IPS-18c (cell line): ENCODE data around the gene DYRK2.

ENCODE experiments used
- H3K4me3 ChIP-seq: 2 replicates; pipeline ENCODE4 v1.7.0; 2013; ENCODE audit warnings: low read depth, mild to moderate bottlenecking, low read length, moderate library complexity; ENCODE audit not compliant: insufficient read depth
- H3K9me3 ChIP-seq: one replicate; pipeline ENCODE4 v1.6.1; 2013; ENCODE audit warnings: mild to moderate bottlenecking, low read length, moderate library complexity; ENCODE audit not compliant: control insufficient read depth, insufficient read depth

Gene DYRK2

DNA sequence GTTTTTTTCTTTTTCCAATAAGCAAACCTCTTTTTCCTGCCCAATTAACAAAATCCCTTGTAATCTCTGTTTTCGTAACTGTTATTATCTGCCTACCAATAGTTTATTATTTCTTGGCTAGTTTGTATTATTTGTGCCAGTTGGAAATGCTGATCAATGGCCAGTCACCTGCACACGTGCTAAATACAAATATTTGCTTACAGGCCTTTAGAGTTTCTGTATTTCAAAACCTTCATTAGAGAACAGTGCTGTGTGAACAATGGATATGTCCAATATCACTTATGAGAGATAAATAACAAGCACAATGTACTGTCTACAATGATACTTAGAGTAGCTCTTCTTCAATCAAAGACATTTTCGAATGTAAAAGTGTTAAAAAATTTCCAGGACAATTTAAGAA lies 10.8 kb upstream of the DYRK2 start:
- H3K9me3 ChIP-seq: no peaks in the 10 kb centered on the region
- no peak overlapping the region for H3K4me3 ChIP-seq

GRCh38 chr12:67638694-67639093 lies 9.9 kb upstream of the DYRK2 start:
- Histone ChIP-seq H3K4me3 (no peak overlapping the region), H3K9me3 (no peaks in the 10 kb centered on the region)

GRCh38 chr12:67640863-67641262 lies 7.7 kb upstream of the DYRK2 start:
- Histone ChIP-seq H3K4me3 (no peak overlapping the region), H3K9me3 (no peaks in the 10 kb centered on the region)

DNA sequence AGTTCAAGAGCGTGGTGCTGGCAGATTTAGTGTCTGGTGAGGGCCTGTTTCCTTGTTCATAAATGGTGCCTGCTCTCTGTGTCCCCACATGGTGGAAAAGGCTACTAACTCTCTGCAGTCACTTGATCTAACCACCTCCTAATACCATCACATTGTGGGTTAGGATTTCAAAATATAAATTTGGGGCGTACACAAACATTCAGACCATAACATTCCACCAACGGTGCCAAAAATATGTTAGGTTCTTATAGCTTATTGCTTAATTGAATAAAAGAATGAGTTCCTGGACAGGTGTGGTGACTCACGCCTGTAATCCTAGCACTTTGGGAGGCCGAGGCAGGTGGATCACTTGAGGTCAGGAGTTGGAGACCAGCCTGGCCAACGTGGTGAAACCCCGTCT lies 3.4 kb upstream of the DYRK2 start:
- Histone ChIP-seq H3K4me3 (no peak overlapping the region), H3K9me3 (no peaks in the 10 kb centered on the region)

DNA sequence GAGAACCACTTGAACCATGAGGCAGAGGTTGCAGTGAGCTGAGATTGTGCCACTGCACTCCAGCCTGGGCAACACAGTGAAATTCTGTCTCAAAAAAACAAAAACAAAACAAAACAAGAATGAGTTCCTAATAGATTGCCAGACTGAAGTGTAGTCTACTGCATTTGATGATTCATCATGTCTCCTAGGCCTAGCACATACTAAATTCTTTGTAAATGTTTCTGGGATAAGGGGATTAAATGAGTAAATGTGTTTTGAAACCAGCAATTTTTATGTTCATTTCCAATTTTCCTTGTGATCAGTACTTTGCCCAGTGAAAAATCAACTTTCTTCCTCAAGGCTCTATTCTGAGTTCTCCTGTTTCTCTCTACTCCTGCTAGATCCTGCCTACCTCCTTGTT lies 2.9 kb upstream of the DYRK2 start:
- H3K9me3 ChIP-seq: no peaks in the 10 kb centered on the region
- H3K4me3 ChIP-seq: no peak overlapping the region

GRCh38 chr12:67646775-67647174 lies 1.8 kb upstream of the DYRK2 start:
- Histone ChIP-seq H3K9me3 (no peaks in the 10 kb centered on the region), H3K4me3 (no peak overlapping the region)

DNA sequence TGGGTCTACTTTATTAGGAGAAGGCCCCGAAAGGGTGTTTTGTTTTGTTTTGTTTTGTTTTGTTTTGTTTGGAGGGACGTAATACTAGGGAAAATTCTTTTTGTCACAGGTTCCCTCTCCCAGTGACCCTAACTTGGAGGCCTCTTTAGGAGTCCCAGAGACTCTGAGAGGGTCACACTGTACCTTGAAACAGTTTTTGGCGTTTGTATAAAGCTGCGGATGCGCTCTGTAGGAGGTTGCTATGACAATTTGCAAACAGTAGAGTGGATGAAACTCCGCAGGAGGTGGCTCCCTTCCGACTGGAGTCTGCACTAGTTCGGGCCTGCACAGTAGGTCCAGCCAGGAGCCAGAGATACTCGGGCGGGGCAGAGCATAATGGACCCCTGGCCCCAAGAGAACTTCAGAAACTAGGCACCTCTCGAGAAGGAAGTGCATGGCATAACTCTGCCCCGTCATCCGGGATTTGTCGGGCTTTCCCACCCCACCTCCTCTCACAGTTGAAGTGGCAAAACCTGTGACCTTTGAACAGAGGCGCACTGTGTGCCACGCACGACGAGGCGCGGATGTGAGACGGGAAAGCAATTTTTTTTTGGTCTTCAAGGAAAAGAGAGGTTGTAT lies 1.3 kb upstream of the DYRK2 start:
- Histone ChIP-seq H3K4me3 (peak overlapping the region; percentile 79; the same call in 1 of the 2 replicates), H3K9me3 (no peaks in the 10 kb centered on the region)

DNA sequence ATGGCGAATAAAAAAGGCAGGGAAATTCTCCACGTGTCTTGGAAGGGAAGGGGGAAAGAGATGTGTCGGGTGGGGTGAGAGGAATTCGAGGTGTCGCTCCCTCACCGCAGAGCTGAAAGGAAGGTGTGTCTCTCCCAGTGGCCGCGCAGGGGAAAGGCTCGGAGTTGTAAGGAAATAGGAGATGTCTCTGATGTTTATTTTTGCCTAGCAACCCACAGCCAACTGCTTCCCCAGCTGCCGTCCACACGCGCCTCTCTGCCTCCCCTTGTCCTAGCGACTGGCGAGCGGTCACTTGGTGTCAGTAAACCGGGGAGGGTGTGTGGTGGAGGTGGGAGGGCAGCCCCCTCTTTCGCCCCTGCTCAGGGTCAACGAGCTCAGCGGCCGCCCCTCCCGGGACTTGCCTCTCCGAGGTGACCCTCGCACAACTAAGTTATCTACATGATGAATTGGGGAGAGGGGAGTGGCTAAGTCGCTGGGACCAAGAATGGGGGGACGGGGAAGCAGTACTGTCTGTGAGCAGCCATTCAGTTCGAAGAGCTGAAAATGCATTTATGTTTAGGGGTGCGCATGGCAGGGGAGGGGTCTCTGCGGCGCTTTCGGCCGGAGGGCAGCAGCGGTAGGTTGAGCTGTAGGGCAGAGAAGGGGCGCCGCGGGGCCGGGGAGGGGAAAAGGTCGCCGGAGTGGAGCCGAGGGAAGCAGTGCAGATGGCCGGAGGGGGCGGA lies 585 bp upstream of the DYRK2 start:
- Histone ChIP-seq H3K9me3 (no peaks in the 10 kb centered on the region), H3K4me3 (peak overlapping the region; percentile 79)

GRCh38 chr12:67649261-67649569 lies 670 bp downstream of the DYRK2 start:
- peak overlapping the region; percentile 86 for H3K4me3 ChIP-seq
- H3K9me3 ChIP-seq: no peaks in the 10 kb centered on the region

DNA sequence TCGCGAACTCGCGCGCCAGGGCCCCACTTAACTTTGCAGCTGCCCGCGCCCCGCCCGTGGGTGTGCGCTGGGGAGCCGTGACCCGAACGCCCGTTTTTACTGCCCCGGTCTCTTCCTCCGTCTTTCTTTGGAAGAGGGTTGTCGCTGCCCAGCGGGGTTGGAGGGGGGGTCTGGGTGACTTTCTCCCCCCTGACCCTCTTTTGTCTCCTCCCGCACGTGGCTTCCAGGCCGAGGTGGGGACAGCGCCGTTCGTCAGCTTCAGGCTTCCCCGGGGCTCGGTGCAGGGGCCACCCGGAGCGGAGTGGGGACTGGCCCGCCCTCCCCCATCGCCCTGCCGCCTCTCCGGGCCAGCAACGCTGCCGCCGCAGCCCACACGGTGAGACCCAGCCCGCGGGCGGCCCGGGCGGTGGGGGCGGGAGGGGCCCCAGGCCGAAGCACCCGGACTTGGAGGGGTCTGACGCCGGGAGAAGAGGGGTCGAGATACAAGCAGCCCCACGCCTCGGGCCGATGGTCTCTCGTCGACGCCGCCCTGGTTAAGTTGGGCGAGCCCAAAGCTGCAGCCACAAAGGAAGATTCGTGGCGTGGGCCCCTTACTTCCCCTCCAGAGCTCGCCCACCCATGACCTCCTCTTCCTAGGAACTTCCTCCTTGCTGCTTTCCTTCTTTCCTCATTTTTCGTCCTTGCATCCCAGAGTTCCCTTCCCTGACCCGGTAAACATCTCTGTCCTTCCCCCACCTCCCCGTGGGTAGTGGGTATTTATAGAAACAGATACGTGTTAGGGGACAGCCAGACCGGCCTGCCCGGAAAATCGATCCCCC lies 1.2 kb downstream of the DYRK2 start:
- H3K4me3 ChIP-seq: peak overlapping the region; percentile 86
- H3K9me3 ChIP-seq: no peaks in the 10 kb centered on the region

- H3K4me3 ChIP-seq: peak overlapping the region; percentile 86
These were observed 2.0 kb downstream of the DYRK2 start for GRCh38 chr12:67650388-67651131.

GRCh38 chr12:67651132-67651695 lies 2.7 kb downstream of the DYRK2 start:
- Histone ChIP-seq H3K9me3 (no peaks in the 10 kb centered on the region), H3K4me3 (peak overlapping the region; percentile 86; the same call in 1 of the 2 replicates)

More at GRCh38 chr12:67650388-67651131, 2.0 kb downstream of the DYRK2 start:
- H3K9me3 ChIP-seq: no peaks in the 10 kb centered on the region

DNA sequence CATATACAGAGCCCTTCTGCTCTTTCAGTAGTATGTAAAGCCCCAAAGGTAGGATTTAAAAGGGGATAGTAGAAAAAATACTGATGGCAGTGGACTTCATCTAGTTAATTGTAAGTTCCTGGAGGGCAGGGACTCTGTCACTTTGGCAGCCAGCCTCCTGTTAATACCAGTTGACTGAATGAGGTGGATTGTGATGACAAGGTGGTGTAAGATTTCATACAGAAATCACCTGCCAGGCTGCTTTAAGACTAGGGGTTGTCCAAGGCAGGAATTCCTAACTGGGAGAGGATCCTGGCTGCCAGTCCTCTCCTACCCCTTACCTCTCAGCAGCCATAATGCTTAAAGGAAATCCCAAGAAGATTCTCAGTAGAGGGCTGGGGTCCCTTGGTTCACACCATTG lies 7.3 kb downstream of the DYRK2 start:
- Histone ChIP-seq H3K9me3 (no peaks in the 10 kb centered on the region), H3K4me3 (no peak overlapping the region)

- no peak overlapping the region for H3K4me3 ChIP-seq
- no peaks in the 10 kb centered on the region for H3K9me3 ChIP-seq
These were observed 7.7 kb downstream of the DYRK2 start for GRCh38 chr12:67656251-67656650.

GRCh38 chr12:67658486-67658885 lies 9.9 kb downstream of the DYRK2 start:
- Histone ChIP-seq H3K4me3 (no peak overlapping the region), H3K9me3 (no peaks in the 10 kb centered on the region)

GRCh38 chr12:67659292-67659691 lies 10.7 kb downstream of the DYRK2 start:
- H3K4me3 ChIP-seq: no peak overlapping the region

DNA sequence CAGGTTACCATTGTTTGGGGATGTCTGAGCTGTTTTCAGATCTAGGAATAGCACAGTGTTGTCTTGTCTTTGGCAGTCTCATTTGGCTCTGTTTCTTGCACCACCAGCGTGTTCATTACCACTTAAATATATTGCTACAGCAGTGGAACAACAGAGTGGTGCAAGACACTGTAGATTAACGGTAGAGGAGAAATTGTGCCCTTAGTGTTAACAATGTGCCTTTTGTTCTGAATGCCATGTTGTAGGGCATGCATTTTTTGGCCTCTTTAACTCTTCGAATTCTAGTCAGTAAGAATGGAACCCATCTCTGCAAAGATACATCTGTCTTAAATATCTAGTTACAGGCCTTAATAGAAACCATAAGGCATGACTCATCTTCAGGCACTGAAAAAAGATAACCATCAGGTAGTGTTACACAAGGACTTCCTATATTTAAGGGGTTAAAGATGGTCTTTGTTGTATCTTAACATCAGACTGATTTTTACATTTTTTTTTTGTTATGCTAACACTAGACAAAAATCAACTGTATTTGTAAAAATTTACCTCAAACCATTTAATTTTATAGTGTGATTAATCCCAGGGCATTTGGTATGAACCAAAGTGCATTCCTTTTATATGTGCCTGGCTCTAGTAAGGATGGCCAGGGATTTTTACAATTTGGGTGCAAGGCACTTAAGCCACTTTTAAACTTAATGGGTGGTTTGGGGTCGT lies 12.9 kb downstream of the DYRK2 start:
- H3K9me3 ChIP-seq: no peaks in the 10 kb centered on the region
- H3K4me3 ChIP-seq: no peak overlapping the region

More at GRCh38 chr12:67659292-67659691, 10.7 kb downstream of the DYRK2 start:
- H3K9me3 ChIP-seq: no peaks in the 10 kb centered on the region
